MV-4-11 (cell line): ENCODE data around the gene OTUD5.

Experiments used
- DNase-seq: peaks from one replicate; lab custom pipeline; 2025; lab: John Stamatoyannopoulos, UW

The OTUD5 gene

DNA sequence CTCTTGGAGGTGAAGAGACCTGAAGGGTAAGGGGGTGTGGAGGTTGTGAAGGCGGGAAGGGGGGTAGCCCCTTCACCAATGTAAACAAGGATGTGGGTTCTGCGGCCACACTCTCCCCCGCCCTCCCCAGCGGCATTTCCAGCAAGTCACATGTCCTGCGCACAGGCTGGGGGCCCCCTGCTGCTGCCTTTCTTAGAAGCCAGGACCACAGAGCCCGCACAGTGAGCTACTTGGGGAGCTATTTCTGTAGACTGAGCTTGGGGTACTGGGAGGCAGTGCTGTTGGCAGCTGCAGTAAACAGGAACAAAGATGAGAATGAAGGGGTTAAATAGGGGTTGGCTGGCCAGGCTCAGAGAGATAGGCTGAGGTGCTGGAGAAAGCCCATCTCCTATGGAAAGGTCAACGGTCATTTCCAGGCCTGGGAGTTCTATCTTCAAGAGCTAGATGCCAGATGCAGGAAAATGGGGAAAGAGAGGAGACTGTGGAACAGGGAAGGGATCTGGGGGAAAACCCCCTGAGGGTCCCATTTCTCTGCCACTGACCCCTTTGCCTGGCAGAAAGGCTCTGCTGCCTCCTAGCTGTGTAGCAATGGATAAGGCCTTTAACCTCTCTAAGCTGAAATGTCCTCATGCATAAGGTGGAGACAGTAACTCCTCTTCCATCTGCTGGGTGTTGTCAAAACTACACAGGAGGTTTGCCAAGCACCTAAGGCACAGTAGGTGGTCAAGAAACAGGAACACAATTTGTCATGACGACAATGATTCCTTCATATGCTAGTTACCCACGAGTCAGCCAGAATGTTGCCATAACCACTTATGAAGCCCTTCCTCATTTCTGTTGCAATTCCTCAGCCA lies 20.1 kb downstream of the OTUD5 start:
- peak; percentile 95 for DNase-seq

DNA sequence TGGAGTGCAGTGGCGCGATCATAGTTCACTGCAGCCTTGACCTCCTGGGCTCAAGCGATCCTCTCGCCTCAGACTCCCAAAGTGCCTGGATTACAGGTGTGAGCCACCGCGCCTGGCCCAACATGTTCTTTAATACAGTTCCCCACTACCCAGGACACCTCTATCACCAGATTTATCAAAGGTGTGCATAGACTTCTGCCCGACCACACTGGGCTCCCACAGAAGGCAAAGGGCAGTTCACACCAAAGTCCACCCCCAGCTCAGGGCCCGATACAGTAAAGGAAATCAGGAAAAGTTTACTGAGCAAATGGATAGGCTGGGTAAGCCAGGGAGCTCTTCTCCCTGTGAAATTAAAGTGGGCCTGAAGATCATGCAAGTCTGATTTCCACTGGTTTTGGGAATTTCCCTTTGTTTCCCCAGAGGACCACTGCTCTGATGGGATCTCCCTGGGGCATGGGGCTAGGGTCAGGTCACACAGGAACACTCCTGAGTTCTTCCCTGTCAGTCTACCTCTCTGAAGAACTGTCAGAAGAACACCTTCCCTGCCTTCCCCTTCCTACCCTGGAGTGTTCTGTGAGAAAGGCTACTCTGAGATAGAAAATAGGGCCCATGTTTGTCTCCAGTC lies 20.9 kb downstream of the OTUD5 start:
- no peak for DNase-seq

DNA sequence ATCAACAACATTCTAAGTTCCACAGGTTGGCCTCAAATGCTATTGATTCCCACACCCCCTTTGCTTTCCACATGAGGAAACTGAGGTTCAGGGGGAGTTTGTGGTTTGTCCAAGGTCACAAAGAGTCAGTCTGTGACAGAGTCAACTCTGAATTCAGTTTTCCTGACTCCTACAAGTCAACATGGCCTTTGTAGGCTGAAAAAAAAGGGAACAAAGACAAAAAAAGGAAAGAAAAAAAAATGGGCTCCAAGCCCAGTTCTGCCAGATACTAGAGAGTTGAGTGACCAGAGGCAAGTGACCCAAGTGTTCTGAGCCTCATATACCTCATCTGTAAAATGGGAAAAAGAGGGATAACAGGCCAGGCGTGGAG lies 22.1 kb downstream of the OTUD5 start:
- no peak for DNase-seq

DNA sequence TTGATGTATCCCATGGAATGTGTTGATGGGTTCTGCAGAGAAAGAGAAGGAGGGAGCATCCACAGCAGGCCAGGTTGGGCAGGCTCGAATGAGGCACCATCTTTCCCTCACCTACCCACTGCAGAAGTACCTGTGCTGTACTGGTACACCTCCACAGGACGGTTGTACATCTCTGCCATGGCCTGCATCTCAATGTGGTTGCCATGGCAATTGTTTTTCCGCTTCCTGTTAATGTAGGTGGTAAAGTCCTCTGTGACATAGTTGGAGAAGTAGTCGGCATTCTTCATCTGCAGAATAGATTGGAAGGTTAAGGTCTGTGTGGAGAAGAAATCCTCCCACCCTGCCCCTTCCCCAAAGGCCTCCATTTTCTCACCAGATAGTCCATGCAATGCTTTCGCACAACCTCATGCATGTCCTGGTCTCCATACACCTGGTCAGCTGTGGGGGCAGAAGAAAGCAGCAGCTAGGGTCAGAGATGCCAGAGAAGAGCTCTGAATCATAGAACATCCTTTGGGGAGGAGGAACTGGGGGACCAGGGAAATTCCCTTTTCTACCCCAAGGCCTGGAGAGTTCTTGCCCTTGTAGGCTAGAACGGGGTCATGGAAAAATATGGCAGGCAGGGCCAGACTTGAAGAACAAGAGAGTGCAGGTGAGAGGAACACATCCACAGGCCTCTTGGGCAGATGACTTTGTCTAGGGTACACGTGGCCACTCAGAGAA lies 22.7 kb downstream of the OTUD5 start:
- no peak for DNase-seq

DNA sequence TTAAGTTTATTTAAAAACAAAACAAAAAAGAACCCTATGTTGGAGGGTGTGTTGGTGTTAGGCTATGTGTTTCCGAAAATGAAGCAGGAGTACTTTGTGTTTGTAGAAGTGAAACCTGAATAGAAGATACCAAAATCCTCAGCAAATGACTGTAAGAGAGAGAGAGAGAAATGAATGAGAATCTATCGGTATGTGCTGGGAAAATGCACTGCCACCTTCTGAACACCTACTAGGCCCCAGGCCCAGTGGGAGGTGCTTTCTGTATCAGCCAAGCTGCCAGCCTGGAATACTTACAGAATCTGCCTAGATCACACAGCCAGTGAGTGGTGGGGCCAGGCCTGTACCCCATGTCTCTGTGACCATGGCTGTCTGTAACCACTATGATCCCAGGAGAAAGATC lies 23.6 kb downstream of the OTUD5 start:
- peak; percentile 22 for DNase-seq

DNA sequence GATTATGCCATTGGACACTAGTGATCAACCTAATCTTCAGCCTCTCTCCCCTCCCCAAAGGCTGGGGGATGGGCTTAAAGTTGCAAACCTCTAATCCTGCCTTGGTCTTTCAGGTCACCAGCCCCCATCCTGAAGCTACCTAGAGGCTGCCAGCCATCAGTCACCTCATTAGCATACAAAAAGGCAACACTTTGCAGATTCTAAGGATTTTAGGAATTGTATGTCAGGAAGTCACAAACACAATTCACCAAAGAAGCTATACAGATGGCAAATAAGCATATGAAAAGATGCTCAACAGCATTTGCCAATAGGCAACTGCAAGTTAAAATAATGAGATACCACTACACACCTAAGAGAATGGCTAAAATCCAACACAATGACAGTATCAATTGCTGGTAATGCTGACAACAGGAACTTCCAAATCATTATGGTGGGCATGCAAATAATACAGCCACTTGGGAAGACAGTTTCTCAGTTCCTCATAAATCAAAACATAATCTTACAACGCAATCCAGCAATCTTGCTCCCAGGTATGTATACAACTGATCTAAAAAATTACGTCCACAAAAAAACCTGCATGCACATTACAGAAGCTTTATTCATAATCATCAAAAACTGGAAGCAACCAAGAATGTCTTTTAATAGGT lies 29.5 kb downstream of the OTUD5 start:
- no peak for DNase-seq

DNA sequence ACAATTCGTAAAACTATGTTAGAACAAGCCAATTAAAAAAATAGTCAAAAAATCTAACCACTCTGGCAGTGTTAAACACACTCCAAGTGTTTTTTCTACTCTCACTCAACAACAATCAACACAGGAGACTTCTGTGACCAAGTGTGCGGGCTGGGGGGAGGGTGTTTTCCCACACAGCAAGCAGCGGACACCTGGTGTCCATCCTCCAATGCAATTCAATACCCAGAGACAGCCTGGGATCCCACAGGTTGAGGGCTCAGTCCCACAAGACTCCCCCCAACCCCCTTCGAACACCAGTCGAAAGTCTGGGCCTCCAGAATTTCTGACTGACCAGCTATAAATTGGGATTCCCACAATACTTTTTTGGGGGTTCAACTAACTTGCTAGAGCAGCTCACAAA lies 30.3 kb downstream of the OTUD5 start:
- no peak for DNase-seq

DNA sequence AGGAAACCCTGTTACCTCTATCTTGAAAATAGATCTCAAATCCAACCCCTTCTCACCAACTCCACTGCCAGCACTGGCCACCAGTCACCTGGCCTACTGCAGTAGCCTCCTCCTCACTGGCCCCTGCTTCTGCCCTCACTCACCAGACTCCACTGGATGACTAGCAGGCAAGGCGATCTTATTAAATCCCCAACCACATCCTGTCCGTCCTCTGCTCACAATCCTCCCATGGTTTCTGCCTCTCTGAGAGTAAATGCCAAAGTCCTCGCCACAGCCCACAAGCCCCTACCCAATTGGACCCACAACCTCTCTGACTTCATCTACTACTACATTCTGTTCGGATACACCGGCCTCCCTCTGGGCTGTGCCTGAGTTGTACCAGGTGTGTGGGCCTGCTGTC lies 33.1 kb downstream of the OTUD5 start:
- DNase-seq = no peak

DNA sequence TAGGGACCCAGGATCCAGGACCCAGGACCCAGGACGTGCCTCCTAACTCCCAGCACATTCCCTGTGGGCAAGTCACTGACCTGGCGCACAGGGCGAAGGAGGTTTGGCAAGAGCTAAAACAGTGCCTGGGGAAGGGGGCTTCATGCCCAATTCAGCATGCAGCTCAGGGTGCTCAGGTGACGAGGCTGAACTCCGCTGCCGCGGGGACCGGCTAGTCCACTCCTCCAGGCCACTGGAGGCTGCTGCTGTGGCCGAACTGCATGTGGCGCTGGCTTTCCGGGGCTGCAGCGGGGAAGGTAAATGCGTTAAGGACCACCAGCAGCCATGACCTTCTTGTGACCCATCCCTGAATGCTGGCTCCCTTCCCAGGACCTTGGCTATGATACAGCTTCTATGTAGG lies 33.6 kb downstream of the OTUD5 start:
- DNase-seq = no peak

DNA sequence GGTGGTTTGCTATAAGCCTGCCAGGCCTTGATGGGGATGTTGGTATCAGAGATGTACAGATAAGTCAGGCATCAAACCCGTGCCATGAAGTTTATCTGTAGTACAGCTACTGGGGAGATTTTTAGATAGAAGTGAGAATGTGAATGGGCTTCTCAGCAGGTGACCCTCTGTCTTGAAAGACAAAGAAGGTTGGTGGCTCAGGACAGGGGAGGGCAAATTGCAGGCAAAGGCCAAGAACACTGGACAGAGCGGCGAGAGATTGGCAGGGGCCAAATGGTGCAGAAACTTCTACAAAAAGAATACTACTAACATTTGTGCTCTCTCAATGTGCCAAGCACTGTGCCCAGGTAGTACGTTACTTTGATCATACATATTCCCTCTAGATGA lies 36.7 kb downstream of the OTUD5 start:
- no peak for DNase-seq

DNA sequence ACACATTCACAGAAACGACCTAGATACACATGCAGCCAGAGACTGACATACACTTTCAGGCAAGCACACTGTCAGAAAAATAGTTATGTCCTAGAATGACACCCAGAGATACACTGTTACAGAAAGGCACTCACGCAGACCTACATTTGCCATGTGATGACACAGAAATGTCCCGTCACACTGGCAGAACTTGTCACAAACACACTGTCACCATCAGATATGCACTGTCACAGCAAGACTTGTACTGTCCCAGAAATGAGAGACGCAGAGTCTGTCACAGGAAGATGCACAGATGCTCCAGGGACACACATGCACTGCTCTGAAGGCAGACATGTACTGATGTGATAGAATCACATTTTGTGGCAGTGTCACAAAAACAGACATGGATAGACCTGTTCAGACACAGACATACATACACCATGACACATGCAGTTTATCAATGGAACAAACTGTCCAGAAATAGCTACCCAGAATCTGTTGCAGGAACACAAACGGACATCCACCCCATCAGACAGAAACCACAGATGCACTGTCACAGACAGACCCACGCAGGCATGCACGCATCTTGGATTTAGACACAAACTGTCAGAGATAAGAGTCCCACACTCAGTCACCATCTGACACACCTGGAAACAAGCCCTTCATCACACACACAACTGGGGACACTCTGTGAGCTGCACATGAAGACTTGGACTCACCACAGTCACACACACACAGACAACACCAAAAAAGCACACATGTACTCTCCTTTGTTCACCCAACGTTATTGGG lies 37.3 kb downstream of the OTUD5 start:
- peak; percentile 46 for DNase-seq

DNA sequence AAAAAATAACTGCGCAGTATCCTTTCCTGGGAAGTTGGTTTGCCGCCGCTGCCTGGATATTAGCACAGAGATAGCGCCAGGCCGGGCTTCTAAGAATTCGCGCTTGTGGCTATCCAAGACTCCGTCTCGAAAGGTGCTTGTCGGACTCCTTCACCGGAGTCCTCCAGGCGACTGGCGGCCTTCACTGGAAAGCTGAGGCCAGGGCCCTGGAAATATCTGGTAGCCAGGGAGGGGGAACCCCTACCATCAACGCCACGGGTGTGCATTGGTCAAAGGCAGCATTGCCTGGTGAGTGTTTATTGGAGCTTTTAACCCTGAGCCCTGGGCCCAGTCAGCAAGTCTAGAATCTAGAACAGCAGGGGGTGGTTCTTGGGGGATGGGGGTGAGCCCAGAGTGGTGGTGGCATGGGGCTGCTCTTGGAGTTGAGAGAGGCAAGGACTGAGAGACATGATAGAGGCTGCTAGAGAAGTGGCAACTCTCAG lies 38.0 kb downstream of the OTUD5 start:
- DNase-seq = no peak

DNA sequence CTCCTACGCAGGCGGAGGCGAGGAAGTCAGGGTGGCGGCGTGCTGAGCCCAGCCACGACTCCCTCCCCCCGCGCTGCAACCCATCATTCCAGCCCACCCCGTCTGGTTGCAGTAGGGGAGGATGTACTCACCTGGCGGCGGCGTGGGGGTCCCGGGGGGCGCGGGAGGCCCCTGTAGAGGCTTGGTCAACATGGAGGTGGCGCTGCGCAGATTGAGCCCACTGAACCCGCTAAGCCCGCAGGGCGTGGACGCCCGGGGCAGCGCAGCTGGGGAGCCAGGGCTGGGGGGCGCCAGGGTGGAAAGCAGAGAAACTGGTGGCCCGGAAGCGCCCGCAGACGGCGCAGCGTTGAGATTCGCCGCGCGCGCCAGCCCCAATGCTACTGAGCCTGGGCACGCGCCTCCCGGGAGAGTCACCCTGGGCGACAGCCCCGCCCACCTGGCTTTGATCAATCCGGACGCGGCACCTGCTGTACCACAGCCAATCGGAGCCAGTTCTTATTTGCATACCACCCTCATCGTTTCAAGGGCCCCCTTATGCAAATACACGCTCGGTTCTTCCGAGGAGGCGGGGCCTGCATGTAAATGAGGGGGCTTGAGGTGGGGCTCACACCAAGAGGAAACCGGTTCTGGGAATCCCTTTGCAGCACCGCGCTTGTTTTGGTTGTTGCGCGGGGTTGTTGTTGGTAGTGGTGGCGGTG lies 38.6 kb downstream of the OTUD5 start, which contains the start of gene PIM2:
TSS of gene PIM2 (minus strand) at position 382 of the 698 bp plus-strand sequence. CDS start at position 192, 190 bp downstream.
- DNase-seq = peak; percentile 94

DNA sequence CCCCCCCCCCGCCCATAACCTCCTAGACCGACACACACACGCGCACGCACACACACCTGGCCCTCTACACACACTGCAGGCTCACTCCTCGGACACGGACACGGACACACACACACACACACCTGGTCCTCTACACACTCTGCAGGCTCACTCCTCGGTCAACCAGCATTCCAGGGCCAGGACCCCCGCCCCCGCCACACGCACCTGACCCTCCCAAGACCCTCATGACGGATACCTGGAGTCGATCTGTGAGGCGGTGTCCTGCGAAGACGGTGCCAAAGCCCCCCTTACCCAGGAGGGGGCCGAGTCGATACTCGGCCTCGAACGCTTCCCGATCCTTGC lies 39.1 kb downstream of the OTUD5 start:
- no peak for DNase-seq

DNA sequence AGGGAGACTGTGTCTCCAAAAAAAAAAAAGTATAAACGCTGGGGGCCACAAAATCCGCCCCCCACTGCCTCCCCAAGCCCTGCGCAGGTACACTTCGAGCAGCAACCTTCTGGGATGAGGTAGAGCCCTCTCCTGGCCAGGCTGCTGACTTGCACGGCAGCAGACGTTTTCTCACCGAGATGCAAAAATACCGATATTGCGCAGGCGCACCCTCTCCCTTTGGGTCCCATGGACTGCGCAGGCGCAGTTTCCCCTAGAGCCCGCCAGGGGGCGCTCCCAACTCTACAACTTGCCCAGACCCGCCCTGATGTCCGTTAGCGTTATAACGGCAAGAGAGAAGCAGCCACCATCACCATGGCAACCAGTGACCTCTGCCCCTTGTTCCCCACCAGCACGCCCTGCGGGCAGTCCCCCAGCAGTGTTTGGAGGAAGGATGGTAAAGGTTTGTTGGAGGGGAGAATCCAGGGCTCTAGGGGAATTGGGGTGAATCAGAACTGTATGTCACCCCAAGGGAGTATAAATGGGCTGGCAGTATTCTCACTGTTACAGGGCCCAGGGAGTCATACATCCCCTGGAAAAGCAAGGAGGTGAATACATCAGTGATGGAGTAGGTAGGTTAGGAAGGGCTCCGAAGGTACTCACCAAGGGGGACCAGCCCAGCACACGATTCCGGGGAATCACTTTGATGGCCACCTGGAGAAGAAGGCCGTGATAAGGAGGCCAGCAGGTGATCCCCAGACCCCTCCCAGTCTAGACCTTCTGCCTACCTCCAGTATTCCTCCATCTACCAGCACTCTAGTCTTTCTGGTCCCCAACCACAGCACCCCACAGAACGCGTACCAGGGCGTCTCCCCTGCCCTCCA lies 40.0 kb downstream of the OTUD5 start:
- DNase-seq = peak; percentile 91

DNA sequence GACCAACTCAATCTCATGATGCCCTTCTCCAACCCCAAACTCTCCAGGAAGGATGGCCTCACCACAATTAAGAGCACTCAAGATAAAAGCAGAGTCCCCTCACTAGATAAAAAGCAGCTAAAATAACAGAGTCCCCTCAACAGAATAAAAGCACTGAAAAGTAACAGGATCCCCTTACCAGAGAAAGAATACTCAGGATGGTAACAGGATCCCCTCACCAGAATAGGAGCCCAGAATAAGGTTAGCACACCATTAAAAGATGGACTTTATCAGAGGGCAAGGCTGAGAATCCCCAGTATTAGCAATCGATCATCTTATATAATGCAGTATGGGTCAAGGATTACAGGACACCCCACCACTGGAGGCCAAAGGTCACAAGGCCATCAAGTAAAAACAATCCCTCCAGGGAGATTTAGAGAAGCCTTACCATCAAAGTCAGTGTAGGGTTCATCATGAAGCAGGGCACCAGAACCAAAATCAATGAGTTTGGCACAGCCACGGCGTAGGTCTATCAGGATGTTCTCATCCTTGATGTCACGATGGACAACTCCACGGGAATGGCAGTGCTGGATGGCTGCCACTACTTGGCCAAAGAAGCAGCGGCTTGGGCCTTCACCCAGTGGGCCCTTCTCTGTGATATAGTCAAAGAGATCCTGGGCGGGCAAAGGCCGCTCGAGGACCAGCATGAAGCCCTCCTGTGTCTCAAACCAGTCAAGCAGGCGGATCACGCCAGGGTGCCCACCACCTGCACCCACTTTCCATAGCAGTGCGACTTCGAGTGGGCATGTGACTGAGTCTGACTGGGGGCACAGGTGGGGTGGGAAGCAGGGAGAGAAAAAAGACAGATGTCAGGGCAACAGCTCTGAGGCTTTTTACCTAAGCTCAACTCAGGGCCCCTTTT lies 42.6 kb downstream of the OTUD5 start:
- no peak for DNase-seq

DNA sequence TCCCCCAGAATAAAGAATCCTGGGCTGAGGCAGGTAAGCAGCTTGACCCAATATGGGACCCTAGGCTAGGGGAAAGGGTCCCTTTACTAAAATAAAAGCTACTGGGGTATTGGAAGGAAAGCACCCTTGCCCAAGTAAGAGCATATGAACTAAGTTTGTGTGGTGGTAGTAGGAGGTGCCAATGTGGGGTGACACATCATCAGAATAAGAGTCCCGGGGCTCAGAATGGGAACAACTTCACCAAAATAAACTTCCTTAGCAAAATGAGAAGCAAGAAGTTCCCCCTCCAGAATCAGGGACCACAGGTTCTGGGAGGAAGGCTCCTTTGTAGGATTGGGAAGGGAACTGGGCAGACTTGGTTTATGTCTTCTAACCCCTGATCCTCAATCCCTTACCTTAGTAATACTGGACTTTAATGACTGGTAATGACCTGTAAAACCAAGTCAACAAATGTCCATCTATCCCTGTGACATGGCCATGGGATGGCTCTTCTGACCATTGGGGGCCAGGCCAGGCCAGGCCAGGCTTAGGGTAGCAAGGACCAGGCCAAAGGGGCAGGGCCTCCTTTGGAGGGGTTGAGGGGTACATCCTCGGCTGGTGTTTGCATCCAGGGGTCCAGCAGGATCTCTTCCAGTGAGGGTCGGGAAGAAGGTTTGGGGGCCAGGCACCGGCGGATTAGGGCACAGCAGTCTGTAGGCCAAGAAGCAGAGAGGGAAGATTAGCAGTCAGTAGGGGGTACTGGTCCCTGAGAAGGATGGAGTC lies 43.6 kb downstream of the OTUD5 start:
- DNase-seq = no peak
